GM18511 (cell line): Measurements from ENCODE around the gene ADRA1B.

Experiments
- ATAC-seq: cut with Tn5 transposase; IDR thresholded peaks from one replicate; pipeline ENCODE4 v1.9.1; 2021; ENCODE audit warnings: mild to moderate bottlenecking, moderate library complexity; ENCODE audit not compliant: unreplicated experiment

The ADRA1B gene

GRCh38 chr5:159923008-159923407 is 6.7 kb downstream of the ADRA1B start:
- ATAC-seq: no peak

GRCh38 chr5:159928122-159928909 is 12.0 kb downstream of the ADRA1B start:
- ATAC-seq: no peak

- ATAC-seq: no peak
These were observed 12.9 kb downstream of the ADRA1B start for GRCh38 chr5:159929176-159929575.

GRCh38 chr5:159933531-159934485 is 17.5 kb downstream of the ADRA1B start:
- ATAC-seq: no peak

- ATAC-seq: no peak
These were observed 19.7 kb downstream of the ADRA1B start for GRCh38 chr5:159935946-159936345.

GRCh38 chr5:159936686-159937329 is 20.5 kb downstream of the ADRA1B start:
- ATAC-seq: no peak

GRCh38 chr5:159937580-159937979 is 21.3 kb downstream of the ADRA1B start:
- ATAC-seq: no peak

- no peak for ATAC-seq
These were observed 27.0 kb downstream of the ADRA1B start for GRCh38 chr5:159943326-159943725.

GRCh38 chr5:159944056-159944600 is 27.8 kb downstream of the ADRA1B start:
- no peak for ATAC-seq

- no peak for ATAC-seq
These were observed 29.1 kb downstream of the ADRA1B start for GRCh38 chr5:159945359-159945758.

GRCh38 chr5:159947708-159948358 is 31.6 kb downstream of the ADRA1B start:
- ATAC-seq: no peak

- ATAC-seq: no peak
These were observed 35.1 kb downstream of the ADRA1B start for GRCh38 chr5:159951387-159951786.

- ATAC-seq: no peak
These were observed 35.6 kb downstream of the ADRA1B start for GRCh38 chr5:159951834-159952233.

GRCh38 chr5:159953609-159954008 is 37.3 kb downstream of the ADRA1B start:
- ATAC-seq: no peak

- ATAC-seq: no peak
These were observed 38.9 kb downstream of the ADRA1B start for GRCh38 chr5:159955056-159955624.

- no peak for ATAC-seq
These were observed 39.8 kb downstream of the ADRA1B start for GRCh38 chr5:159956074-159956473.

GRCh38 chr5:159961176-159962160 is 45.2 kb downstream of the ADRA1B start:
- no peak for ATAC-seq

GRCh38 chr5:159962214-159962613 is 45.9 kb downstream of the ADRA1B start:
- ATAC-seq: no peak

- no peak for ATAC-seq
These were observed 47.7 kb downstream of the ADRA1B start for GRCh38 chr5:159963935-159964334.
